Mesodermal cell (in vitro differentiated cells): ENCODE results near the gene CYP3A7.
"Not testable (repeated sequence)": the region's sequence is repeated elsewhere in the genome, so short reads cannot be mapped to it uniquely, and the experiment has no call there.

Experiments used
- H3K27ac ChIP-seq: 2 replicates; pipeline ENCODE4 v1.7.0; 2013; ENCODE audit warnings: mild to moderate bottlenecking, low read depth, low read length, moderate library complexity; ENCODE audit not compliant: severe bottlenecking
- H3K36me3 ChIP-seq: 2 replicates; pipeline ENCODE4 v1.7.1; 2013; ENCODE audit warnings: mild to moderate bottlenecking, low read length, moderate library complexity; ENCODE audit not compliant: control insufficient read depth, insufficient read depth
- H3K4me1 ChIP-seq: one replicate; pipeline ENCODE4 v1.7.1; 2013; ENCODE audit warnings: mild to moderate bottlenecking, low read length; ENCODE audit not compliant: insufficient read depth, control insufficient read depth, poor library complexity, severe bottlenecking
- H3K4me3 ChIP-seq: 2 replicates; pipeline ENCODE4 v1.7.0; 2013; ENCODE audit warnings: low read length, control low read depth, mild to moderate bottlenecking; ENCODE audit not compliant: insufficient read depth, poor library complexity, severe bottlenecking; ENCODE audit errors: extremely low read depth
- H3K9me3 ChIP-seq: 2 replicates; pipeline ENCODE4 v1.7.1; 2013; ENCODE audit warnings: mild to moderate bottlenecking, low read length, moderate library complexity; ENCODE audit not compliant: control insufficient read depth
- WGBS, 2 experiments: methylation state at CpG; one replicate each; pipeline ENCODE4 v1.1.5; 2013; ENCODE audit warnings: missing lambda C conversion rate in 2 of 2; ENCODE audit not compliant: insufficient coverage in 2 of 2; 5-methylcytosine and 5-hydroxymethylcytosine counted together

Gene CYP3A7

GRCh38 chr7:99698867-99699730 lies 35.9 kb downstream of the CYP3A7 start:
- H3K36me3 ChIP-seq, H3K4me3 ChIP-seq, H3K27ac ChIP-seq, H3K9me3 ChIP-seq, H3K4me1 ChIP-seq: not testable (repeated sequence)
- 20% methylated on average over 1 of the region's 6 CpGs; no CpG with 5 or more reads in 1 of the 2 experiments for WGBS, 2 experiments

GRCh38 chr7:99694912-99695304 lies 40.1 kb downstream of the CYP3A7 start:
- 100% methylated on average over 1 of the region's 1 CpG; no CpG with 5 or more reads in 1 of the 2 experiments for WGBS, 2 experiments
- no peak overlapping the region for H3K27ac ChIP-seq
- H3K9me3 ChIP-seq: no peaks in the 10 kb centered on the region
- H3K4me3 ChIP-seq: no peak overlapping the region
- no peaks in the 10 kb centered on the region for H3K36me3 ChIP-seq
- H3K4me1 ChIP-seq: peaks cover 5% of the 10 kb centered on the region

GRCh38 chr7:99694201-99694911 lies 40.6 kb downstream of the CYP3A7 start:
- Histone ChIP-seq H3K4me1 (peaks cover 5% of the 10 kb centered on the region), H3K36me3 (no peaks in the 10 kb centered on the region), H3K27ac (no peak overlapping the region), H3K9me3 (no peaks in the 10 kb centered on the region), H3K4me3 (no peak overlapping the region)
- WGBS, 2 experiments: 96 to 100% methylated on average over 2 of the region's 5 CpGs

- Histone ChIP-seq H3K4me3 (no peak overlapping the region), H3K9me3 (no peaks in the 10 kb centered on the region), H3K36me3 (no peaks in the 10 kb centered on the region), H3K27ac (peak overlapping the region; percentile 30), H3K4me1 (peaks cover 5% of the 10 kb centered on the region)
- 39 to 41% methylated on average over 7 to 8 of the region's 9 CpGs for WGBS, 2 experiments
Measured at GRCh38 chr7:99693427-99694200, 41.4 kb downstream of the CYP3A7 start.

- WGBS, 2 experiments: 37 to 48% methylated on average over 5 of the region's 5 CpGs
- no peak overlapping the region for H3K4me3 ChIP-seq
- H3K9me3 ChIP-seq: no peaks in the 10 kb centered on the region
- H3K36me3 ChIP-seq: no peaks in the 10 kb centered on the region
- H3K27ac ChIP-seq: peak overlapping the region; percentile 30
- H3K4me1 ChIP-seq: peaks cover 5% of the 10 kb centered on the region
Measured at GRCh38 chr7:99693100-99693426, 41.9 kb downstream of the CYP3A7 start.

GRCh38 chr7:99692563-99692962 lies 42.4 kb downstream of the CYP3A7 start:
- not testable (repeated sequence) for H3K36me3 ChIP-seq, H3K9me3 ChIP-seq, H3K27ac ChIP-seq, H3K4me3 ChIP-seq, H3K4me1 ChIP-seq
- WGBS, 2 experiments: 80% methylated on average over 1 of the region's 6 CpGs; no CpG with 5 or more reads in 1 of the 2 experiments

GRCh38 chr7:99691658-99692057 lies 43.3 kb downstream of the CYP3A7 start:
- 86 to 100% methylated on average over 1 of the region's 1 CpG for WGBS, 2 experiments
- not testable (repeated sequence) for H3K4me1 ChIP-seq, H3K4me3 ChIP-seq, H3K27ac ChIP-seq, H3K36me3 ChIP-seq, H3K9me3 ChIP-seq

GRCh38 chr7:99690918-99691317 lies 44.1 kb downstream of the CYP3A7 start:
- not testable (repeated sequence) for H3K36me3 ChIP-seq, H3K4me3 ChIP-seq
- WGBS, 2 experiments: 94 to 100% methylated on average over 1 to 3 of the region's 4 CpGs

GRCh38 chr7:99685871-99686608 lies 49.0 kb downstream of the CYP3A7 start:
- not testable (repeated sequence) for H3K9me3 ChIP-seq, H3K27ac ChIP-seq, H3K4me1 ChIP-seq, H3K4me3 ChIP-seq, H3K36me3 ChIP-seq
- 84 to 95% methylated on average over 6 to 12 of the region's 14 CpGs for WGBS, 2 experiments

More at GRCh38 chr7:99690918-99691317, 44.1 kb downstream of the CYP3A7 start:
- not testable (repeated sequence) for H3K4me1 ChIP-seq, H3K9me3 ChIP-seq, H3K27ac ChIP-seq

- 95% methylated on average over 5 to 7 of the region's 9 CpGs for WGBS, 2 experiments
- H3K27ac ChIP-seq: no peak overlapping the region
- no peak overlapping the region for H3K4me3 ChIP-seq
- no peaks in the 10 kb centered on the region for H3K4me1 ChIP-seq
- H3K36me3 ChIP-seq: no peaks in the 10 kb centered on the region
- H3K9me3 ChIP-seq: peaks cover 5% of the 10 kb centered on the region
Measured at GRCh38 chr7:99685129-99685758, 49.8 kb downstream of the CYP3A7 start.
